Sigmoid colon (tissue), 7 donors: ENCODE data around the gene HLA-DQB1. TPM values are rescaled to one million over a fixed set of nuclear protein-coding genes. Genes with fewer than 3 reads are reported as not detected.

ENCODE experiments used
- DNase-seq: peaks from one replicate; pipeline ENCODE4 v3.0.0-alpha.2; 2019
- H3K27ac ChIP-seq, 4 donors: fragments of 200-600 bp; sonication (generic); one replicate each; pipeline ENCODE4 v1.5.1; 2016 to 2019; ENCODE audit warnings: mild to moderate bottlenecking in 1 of 4
- H3K27me3 ChIP-seq, 3 donors: fragments of 200-600 bp; sonication (generic); one replicate each; pipeline ENCODE4 v1.5.1; 2019; ENCODE audit warnings: mild to moderate bottlenecking in 1 of 3
- H3K36me3 ChIP-seq, 4 donors: fragments of 200-600 bp; sonication (generic); one replicate each; pipeline ENCODE4 v1.5.1; 2016 to 2019
- H3K4me1 ChIP-seq, 4 donors: fragments of 200-600 bp; sonication (generic); one replicate each; pipeline ENCODE4 v1.5.1; 2017 to 2019
- H3K4me3 ChIP-seq, 4 donors: fragments of 200-600 bp; sonication (generic); one replicate each; pipeline ENCODE4 v1.5.1; 2017 to 2019; ENCODE audit warnings: mild to moderate bottlenecking in 2 of 4, moderate library complexity in 1 of 4
- H3K9me3 ChIP-seq, 4 donors: fragments of 200-600 bp in 3 of 4; sonication (generic) in 3 of 4; one replicate each; pipeline versions ENCODE4 v1.5.1 to v1.6.1; 2013 to 2019
- EP300 ChIP-seq, 4 donors: sonication (generic); formaldehyde crosslinking; IDR thresholded peaks; one replicate each; pipeline ENCODE4 v1.6.1; 2017; ENCODE audit warnings: antibody characterized with exemption in 4 of 4
- POLR2A ChIP-seq, 2 donors: fragments of 450-650 bp; IDR thresholded peaks; one replicate each; pipeline ENCODE4 v1.6.1; 2016; ENCODE audit warnings: antibody characterized with exemption in 2 of 2, mild to moderate bottlenecking in 2 of 2, moderate library complexity in 2 of 2
- POLR2AphosphoS5 ChIP-seq, 4 donors: sonication (generic); formaldehyde crosslinking; IDR thresholded peaks; one replicate each; pipeline ENCODE4 v1.6.1; 2017; ENCODE audit warnings: antibody characterized with exemption in 4 of 4
- WGBS, 2 donors: extraction: QIAGEN DNeasy Blood & Tissue Kit; methylation state at CpG; one replicate each; pipeline ENCODE4 v1.1.7; 2013; 5-methylcytosine and 5-hydroxymethylcytosine counted together
- intact Hi-C: fragments of 100-400 bp; cut with DNase I; formaldehyde crosslinking; loops from one replicate; pipeline ENCODE4 v1.15.1; 2023
- polyA plus RNA-seq, 3 donors: library from polyadenylated mRNA; stranded (reverse); fragments of 200-250 nt; gene quantifications; one replicate each; pipeline ENCODE4 v1.2.3, GENCODE V29; 2013
- total RNA-seq, 4 donors: library from RNA; depleted of rRNA; stranded (reverse); fragments of >200 nt; gene quantifications; one replicate each; pipeline ENCODE4 v1.1.0, GENCODE V29; 2016
- TF ChIP-seq, protein P1 (sequence below), 4 experiments: fragments of 450-650 bp in 3 of 4; fragments of 200-600 bp in 1 of 4; IDR thresholded peaks; one replicate each; pipeline ENCODE4 v1.5.1; 2016 to 2019; ENCODE audit warnings: antibody characterized with exemption in 4 of 4, mild to moderate bottlenecking in 3 of 4, moderate library complexity in 2 of 4
- donor health status: healthy with polysubstance abuse.
- donor health status: Bipolar disorder and iron deficiency.
- donor health status: healthy.

The HLA-DQB1 gene
- total and polyA plus RNA-seq, 7 donors = under 0.01 to 182 (median 3.5) TPM

DNA sequence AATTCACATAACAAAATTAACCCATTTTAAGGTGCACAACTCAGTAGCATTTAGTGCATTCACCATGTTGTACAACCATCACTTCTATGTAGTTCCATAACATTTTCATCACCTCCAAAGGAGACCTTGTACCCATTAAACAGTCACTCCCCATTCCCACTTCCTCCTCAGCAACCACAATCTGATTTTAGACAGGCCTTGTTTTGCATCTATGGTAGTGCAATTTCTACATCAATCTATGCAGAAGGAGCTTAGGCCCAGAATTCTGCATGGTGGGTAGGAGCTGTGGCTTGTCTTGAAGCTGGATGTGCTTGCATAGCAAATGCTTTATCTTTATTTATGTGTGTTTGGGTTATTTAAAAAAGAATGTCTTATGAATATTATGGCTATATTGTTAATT is 42.8 kb downstream of the HLA-DQB1 start:
- Histone ChIP-seq H3K4me3 (no peak overlapping the region), H3K36me3 (no peaks in the 10 kb centered on the region), H3K27ac (no peak overlapping the region), H3K9me3 (no peaks in the 10 kb centered on the region), H3K27me3 (no peaks in the 10 kb centered on the region), H3K4me1 (no peaks in the 10 kb centered on the region)
- no peak for DNase-seq
- TF ChIP-seq EP300 (IDR thresholded peaks at IDR 0.05) (no peak), POLR2A (IDR thresholded peaks at IDR 0.05) (no peak), POLR2AphosphoS5 (IDR thresholded peaks at IDR 0.05) (no peak)
- TF ChIP-seq, protein P1, sequence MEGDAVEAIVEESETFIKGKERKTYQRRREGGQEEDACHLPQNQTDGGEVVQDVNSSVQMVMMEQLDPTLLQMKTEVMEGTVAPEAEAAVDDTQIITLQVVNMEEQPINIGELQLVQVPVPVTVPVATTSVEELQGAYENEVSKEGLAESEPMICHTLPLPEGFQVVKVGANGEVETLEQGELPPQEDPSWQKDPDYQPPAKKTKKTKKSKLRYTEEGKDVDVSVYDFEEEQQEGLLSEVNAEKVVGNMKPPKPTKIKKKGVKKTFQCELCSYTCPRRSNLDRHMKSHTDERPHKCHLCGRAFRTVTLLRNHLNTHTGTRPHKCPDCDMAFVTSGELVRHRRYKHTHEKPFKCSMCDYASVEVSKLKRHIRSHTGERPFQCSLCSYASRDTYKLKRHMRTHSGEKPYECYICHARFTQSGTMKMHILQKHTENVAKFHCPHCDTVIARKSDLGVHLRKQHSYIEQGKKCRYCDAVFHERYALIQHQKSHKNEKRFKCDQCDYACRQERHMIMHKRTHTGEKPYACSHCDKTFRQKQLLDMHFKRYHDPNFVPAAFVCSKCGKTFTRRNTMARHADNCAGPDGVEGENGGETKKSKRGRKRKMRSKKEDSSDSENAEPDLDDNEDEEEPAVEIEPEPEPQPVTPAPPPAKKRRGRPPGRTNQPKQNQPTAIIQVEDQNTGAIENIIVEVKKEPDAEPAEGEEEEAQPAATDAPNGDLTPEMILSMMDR (IDR thresholded peaks at IDR 0.05) = no peak
- intact Hi-C loops = no loop called here

- no peak overlapping the region for H3K27ac ChIP-seq
- intact Hi-C loops = no loop called here
- no peaks in the 10 kb centered on the region for H3K9me3 ChIP-seq
- TF ChIP-seq EP300 (IDR thresholded peaks at IDR 0.05) (no peak), POLR2AphosphoS5 (IDR thresholded peaks at IDR 0.05) (no peak), POLR2A (IDR thresholded peaks at IDR 0.05) (no peak)
- TF ChIP-seq, protein P1 (IDR thresholded peaks at IDR 0.05) = no peak
- H3K27me3 ChIP-seq = no peaks in the 10 kb centered on the region
- H3K36me3 ChIP-seq = no peaks in the 10 kb centered on the region
- DNase-seq = no peak
- WGBS, 2 donors = 0% methylated on average over 1 of the region's 1 CpG
- no peak overlapping the region for H3K4me3 ChIP-seq
- no peaks in the 10 kb centered on the region for H3K4me1 ChIP-seq
Measured at GRCh38 chr6:32622545-32623401, 43.7 kb downstream of the HLA-DQB1 start.

DNA sequence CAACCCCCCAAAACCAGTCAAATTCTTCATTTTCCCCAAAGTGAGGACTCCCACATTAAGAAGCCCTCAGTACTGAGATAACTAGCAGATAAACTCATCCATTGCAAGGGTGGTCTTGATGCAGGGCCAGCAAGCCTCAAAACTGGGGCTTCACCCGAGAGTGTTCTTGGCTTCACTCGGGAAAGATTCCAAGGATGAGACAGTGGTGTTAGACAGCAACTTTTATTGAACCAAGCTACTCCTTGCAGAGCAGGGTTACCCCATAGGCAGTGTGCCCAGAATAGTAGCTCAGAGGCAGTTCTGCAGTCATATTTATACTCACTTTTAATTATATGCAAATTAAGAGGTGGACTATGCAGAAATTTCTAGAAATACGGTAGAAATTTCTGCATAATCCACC is 45.1 kb downstream of the HLA-DQB1 start:
- intact Hi-C loops = no loop called here

DNA sequence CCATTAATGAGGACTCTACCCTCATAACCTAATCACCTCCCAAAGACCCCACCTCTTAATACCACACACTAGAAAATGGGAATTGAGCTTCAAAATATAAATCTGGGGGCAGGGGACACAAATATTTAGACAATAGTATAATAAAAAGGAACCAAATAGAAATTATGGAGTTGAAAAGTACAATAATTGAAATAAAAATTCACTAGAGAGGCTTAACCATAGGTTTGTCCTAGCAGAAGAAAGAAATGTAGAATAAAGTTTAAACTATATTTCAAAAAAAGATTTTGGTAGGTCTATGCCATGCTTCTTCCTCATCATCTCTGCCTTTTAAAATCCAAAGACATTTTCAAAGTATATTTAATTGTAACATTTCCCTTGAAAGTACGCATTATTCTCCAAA is 48.7 kb downstream of the HLA-DQB1 start:
- H3K27me3 ChIP-seq = no peaks in the 10 kb centered on the region
- intact Hi-C loops = no loop called here
- H3K36me3 ChIP-seq = no peaks in the 10 kb centered on the region
- no peak overlapping the region for H3K4me3 ChIP-seq
- no peaks in the 10 kb centered on the region for H3K9me3 ChIP-seq
- 49 to 52% methylated on average over 1 of the region's 1 CpG for WGBS, 2 donors
- H3K27ac ChIP-seq = no peak overlapping the region
- no peaks in the 10 kb centered on the region for H3K4me1 ChIP-seq
- no peak for DNase-seq
- TF ChIP-seq POLR2A (IDR thresholded peaks at IDR 0.05) = no peak
- no peak for TF ChIP-seq POLR2AphosphoS5 (IDR thresholded peaks at IDR 0.05)
- TF ChIP-seq, protein P1 (IDR thresholded peaks at IDR 0.05) = no peak
- no peak for TF ChIP-seq EP300 (IDR thresholded peaks at IDR 0.05)

More for the DNA sequence above, 45.1 kb downstream of the HLA-DQB1 start:
- Histone ChIP-seq H3K27me3 (no peaks in the 10 kb centered on the region), H3K36me3 (no peaks in the 10 kb centered on the region), H3K27ac (no peak overlapping the region), H3K4me3 (no peak overlapping the region), H3K4me1 (no peaks in the 10 kb centered on the region), H3K9me3 (no peaks in the 10 kb centered on the region)
- WGBS, 2 donors = 42 to 47% methylated on average over 3 of the region's 3 CpGs
- no peak for DNase-seq
- TF ChIP-seq, protein P1 (IDR thresholded peaks at IDR 0.05) = no peak
- TF ChIP-seq POLR2AphosphoS5 (IDR thresholded peaks at IDR 0.05) = no peak
- no peak for TF ChIP-seq EP300 (IDR thresholded peaks at IDR 0.05)
- TF ChIP-seq POLR2A (IDR thresholded peaks at IDR 0.05) = no peak
